HCT116 (cell line): ENCODE measurements around the gene SLA2.

Source experiments
- EGR1 ChIP-seq: IDR thresholded peaks from 2 replicates; pipeline ENCODE4 v1.6.1; 2012; ENCODE audit warnings: low read depth
- EZH2 ChIP-seq: fragments of 200-600 bp; sonication (generic); IDR thresholded peaks from 2 replicates; pipeline ENCODE4 v1.6.1; 2017; ENCODE audit warnings: antibody characterized with exemption, mixed run types
- JUND ChIP-seq: IDR thresholded peaks from 2 replicates; pipeline ENCODE4 v1.6.1; 2012
- POLR2A ChIP-seq: IDR thresholded peaks from 2 replicates; pipeline ENCODE4 v1.7.0; 2011; ENCODE audit warnings: borderline replicate concordance; ENCODE audit not compliant: insufficient read depth, insufficient read length; ENCODE audit errors: extremely low read depth
- POLR2AphosphoS5 ChIP-seq: IDR thresholded peaks from 2 replicates; pipeline ENCODE4 v1.6.1; 2011; ENCODE audit warnings: mild to moderate bottlenecking, low read depth, low read length, moderate library complexity
- SP1 ChIP-seq: IDR thresholded peaks from 2 replicates; pipeline ENCODE4 v1.6.1; 2012; ENCODE audit warnings: low read depth
- ZNF274 ChIP-seq: fragments of 200-500 bp; sonication (Bioruptor generic); IDR thresholded peaks from 2 replicates; pipeline ENCODE4 v1.6.1; 2014; ENCODE audit warnings: mild to moderate bottlenecking, low read depth, low read length, inconsistent platforms
- TF ChIP-seq, protein P1 (sequence below), 3 experiments: fragments of 200-600 bp in 1 of 3; sonication (generic) in 1 of 3; IDR thresholded peaks in 2 of 3; conservative IDR thresholded peaks in 1 of 3; 2 replicates each; pipeline ENCODE4 v1.5.1; 2012 to 2017; ENCODE audit warnings: low read depth in 2 of 3, low read length in 2 of 3, antibody characterized with exemption in 1 of 3, borderline replicate concordance in 1 of 3, control low read depth in 1 of 3, mild to moderate bottlenecking in 1 of 3, mixed read lengths in 1 of 3, mixed run types in 1 of 3, moderate library complexity in 1 of 3; ENCODE audit not compliant: insufficient read depth in 1 of 3
- TF ChIP-seq, protein P2 (sequence below): IDR thresholded peaks from 2 replicates; pipeline ENCODE4 v1.6.1; 2012
- TF ChIP-seq, protein P3 (sequence below): IDR thresholded peaks from 2 replicates; pipeline ENCODE4 v1.6.1; 2012; ENCODE audit warnings: low read depth

DNA sequence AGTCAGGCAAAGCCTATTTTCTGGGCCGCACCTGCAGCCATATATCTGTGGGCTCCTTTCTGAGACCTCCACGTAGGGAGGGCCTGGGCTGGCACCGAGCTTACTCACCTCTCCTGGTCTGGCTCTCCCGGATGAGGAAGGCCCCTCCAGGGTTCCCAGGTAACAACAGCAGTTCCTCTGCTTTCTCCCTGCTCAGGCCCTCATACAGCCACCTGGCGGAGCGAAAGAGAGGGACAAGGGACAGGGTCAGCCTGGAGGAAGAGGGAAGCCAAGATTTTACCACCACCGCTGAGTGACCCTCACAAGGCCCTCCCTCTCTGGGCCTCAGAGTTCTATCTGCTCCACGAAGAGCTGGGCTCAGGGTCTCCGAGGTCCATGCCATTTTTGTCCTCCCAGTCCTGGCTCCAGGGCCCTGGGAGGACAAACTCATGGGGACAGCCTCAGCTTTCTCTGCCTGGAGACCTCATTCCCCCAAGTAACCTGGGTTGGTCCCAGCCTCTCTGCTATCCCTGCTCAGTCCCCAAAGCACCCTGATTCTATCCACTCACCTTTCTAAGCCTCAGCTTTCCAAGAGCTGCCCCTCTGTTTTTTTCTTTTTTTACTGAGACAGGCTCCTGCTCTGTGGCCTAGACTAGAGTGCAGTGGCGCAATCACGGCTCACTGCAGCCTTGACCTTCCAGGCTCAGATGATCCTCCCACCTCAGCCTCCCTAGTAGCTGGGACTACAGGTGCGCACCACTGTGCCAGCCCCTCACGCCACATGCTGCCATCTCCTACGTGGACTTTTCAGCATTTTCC, 13.3 kb downstream of the SLA2 start:
- TF ChIP-seq EZH2 (no peak), POLR2AphosphoS5 (no peak), POLR2A (no peak), JUND (no peak), SP1 (no peak), ZNF274 (no peak), EGR1 (no peak)
- TF ChIP-seq, protein P1, sequence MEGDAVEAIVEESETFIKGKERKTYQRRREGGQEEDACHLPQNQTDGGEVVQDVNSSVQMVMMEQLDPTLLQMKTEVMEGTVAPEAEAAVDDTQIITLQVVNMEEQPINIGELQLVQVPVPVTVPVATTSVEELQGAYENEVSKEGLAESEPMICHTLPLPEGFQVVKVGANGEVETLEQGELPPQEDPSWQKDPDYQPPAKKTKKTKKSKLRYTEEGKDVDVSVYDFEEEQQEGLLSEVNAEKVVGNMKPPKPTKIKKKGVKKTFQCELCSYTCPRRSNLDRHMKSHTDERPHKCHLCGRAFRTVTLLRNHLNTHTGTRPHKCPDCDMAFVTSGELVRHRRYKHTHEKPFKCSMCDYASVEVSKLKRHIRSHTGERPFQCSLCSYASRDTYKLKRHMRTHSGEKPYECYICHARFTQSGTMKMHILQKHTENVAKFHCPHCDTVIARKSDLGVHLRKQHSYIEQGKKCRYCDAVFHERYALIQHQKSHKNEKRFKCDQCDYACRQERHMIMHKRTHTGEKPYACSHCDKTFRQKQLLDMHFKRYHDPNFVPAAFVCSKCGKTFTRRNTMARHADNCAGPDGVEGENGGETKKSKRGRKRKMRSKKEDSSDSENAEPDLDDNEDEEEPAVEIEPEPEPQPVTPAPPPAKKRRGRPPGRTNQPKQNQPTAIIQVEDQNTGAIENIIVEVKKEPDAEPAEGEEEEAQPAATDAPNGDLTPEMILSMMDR (IDR thresholded peaks at IDR 0.05 in 2 of 3, conservative IDR thresholded peaks at IDR 0.05 in 1 of 3; ENCODE audit: borderline replicate concordance in 1 of 3, insufficient read depth in 1 of 3, low read depth in 2 of 3, low read length in 2 of 3): no peak
- TF ChIP-seq, protein P2, sequence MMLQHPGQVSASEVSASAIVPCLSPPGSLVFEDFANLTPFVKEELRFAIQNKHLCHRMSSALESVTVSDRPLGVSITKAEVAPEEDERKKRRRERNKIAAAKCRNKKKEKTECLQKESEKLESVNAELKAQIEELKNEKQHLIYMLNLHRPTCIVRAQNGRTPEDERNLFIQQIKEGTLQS: no peak
- TF ChIP-seq, protein P3, sequence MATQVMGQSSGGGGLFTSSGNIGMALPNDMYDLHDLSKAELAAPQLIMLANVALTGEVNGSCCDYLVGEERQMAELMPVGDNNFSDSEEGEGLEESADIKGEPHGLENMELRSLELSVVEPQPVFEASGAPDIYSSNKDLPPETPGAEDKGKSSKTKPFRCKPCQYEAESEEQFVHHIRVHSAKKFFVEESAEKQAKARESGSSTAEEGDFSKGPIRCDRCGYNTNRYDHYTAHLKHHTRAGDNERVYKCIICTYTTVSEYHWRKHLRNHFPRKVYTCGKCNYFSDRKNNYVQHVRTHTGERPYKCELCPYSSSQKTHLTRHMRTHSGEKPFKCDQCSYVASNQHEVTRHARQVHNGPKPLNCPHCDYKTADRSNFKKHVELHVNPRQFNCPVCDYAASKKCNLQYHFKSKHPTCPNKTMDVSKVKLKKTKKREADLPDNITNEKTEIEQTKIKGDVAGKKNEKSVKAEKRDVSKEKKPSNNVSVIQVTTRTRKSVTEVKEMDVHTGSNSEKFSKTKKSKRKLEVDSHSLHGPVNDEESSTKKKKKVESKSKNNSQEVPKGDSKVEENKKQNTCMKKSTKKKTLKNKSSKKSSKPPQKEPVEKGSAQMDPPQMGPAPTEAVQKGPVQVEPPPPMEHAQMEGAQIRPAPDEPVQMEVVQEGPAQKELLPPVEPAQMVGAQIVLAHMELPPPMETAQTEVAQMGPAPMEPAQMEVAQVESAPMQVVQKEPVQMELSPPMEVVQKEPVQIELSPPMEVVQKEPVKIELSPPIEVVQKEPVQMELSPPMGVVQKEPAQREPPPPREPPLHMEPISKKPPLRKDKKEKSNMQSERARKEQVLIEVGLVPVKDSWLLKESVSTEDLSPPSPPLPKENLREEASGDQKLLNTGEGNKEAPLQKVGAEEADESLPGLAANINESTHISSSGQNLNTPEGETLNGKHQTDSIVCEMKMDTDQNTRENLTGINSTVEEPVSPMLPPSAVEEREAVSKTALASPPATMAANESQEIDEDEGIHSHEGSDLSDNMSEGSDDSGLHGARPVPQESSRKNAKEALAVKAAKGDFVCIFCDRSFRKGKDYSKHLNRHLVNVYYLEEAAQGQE: no peak
